Vagina (tissue), 2 donors: Measurements from ENCODE around the gene ATP5F1D. TPM values are rescaled to one million over a fixed set of nuclear protein-coding genes. Genes with fewer than 3 reads are reported as not detected.
A peak's percentile ranks its signal among the peaks of the same experiment; 100 is the strongest.
"Not testable (repeated sequence)": the region's sequence is repeated elsewhere in the genome, so short reads cannot be mapped to it uniquely, and the experiment has no call there.

Experiments
- DNase-seq, 2 donors: peaks; one replicate each; pipeline ENCODE4 v3.0.0-alpha.2; 2017; ENCODE audit errors: extremely low spot score in 2 of 2
- H3K27ac ChIP-seq: fragments of 200-600 bp; sonication (generic); one replicate; pipeline ENCODE4 v1.5.1; 2019
- H3K27me3 ChIP-seq: fragments of 200-600 bp; sonication (generic); one replicate; pipeline ENCODE4 v1.5.1; 2019
- H3K36me3 ChIP-seq, 2 donors: fragments of 200-600 bp; sonication (generic); one replicate each; pipeline ENCODE4 v1.5.1; 2017 to 2019
- H3K4me1 ChIP-seq: fragments of 200-600 bp; sonication (generic); one replicate; pipeline ENCODE4 v1.5.1; 2019
- H3K4me3 ChIP-seq, 2 donors: fragments of 200-600 bp; sonication (generic); 1 replicate in 1 of 2; 2 replicates in 1 of 2; pipeline ENCODE4 v1.5.1; 2016 to 2019
- H3K9me3 ChIP-seq: fragments of 200-600 bp; sonication (generic); one replicate; pipeline ENCODE4 v1.5.1; 2019
- CTCF ChIP-seq, 3 experiments: fragments of 450-650 bp in 2 of 3; fragments of 200-600 bp in 1 of 3; sonication (generic) in 1 of 3; IDR thresholded peaks; one replicate each; pipeline ENCODE4 v1.5.1; 2017 to 2019; ENCODE audit warnings: antibody characterized with exemption in 3 of 3, mild to moderate bottlenecking in 2 of 3, moderate library complexity in 2 of 3
- POLR2A ChIP-seq, 2 donors: fragments of 450-650 bp; IDR thresholded peaks; one replicate each; pipeline ENCODE4 v1.6.1; 2017; ENCODE audit warnings: antibody characterized with exemption in 2 of 2, mild to moderate bottlenecking in 2 of 2, moderate library complexity in 2 of 2
- POLR2AphosphoS5 ChIP-seq, 2 donors: sonication (generic); formaldehyde crosslinking; IDR thresholded peaks; one replicate each; pipeline ENCODE4 v1.9.0; 2017; ENCODE audit warnings: antibody characterized with exemption in 2 of 2, mild to moderate bottlenecking in 2 of 2, low read depth in 1 of 2; ENCODE audit not compliant: insufficient read depth in 1 of 2
- intact Hi-C: fragments of 100-400 bp; cut with DNase I; formaldehyde crosslinking; loops from one replicate; pipeline ENCODE4 v1.15.1; 2023
- total RNA-seq: library from RNA; depleted of rRNA; stranded (reverse); fragments of >200 nt; gene quantifications from one replicate; pipeline ENCODE4 v1.2.3, GENCODE V29; 2016

The ATP5F1D gene
- total RNA-seq, 1 donor from 2014 or later, result 154 TPM

- intact Hi-C loops, result no loop called here
- H3K4me1 ChIP-seq, result peaks cover 60% of the 10 kb centered on the region
- TF ChIP-seq POLR2A (IDR thresholded peaks at IDR 0.05) (no peak), CTCF (IDR thresholded peaks at IDR 0.05) (no peak), POLR2AphosphoS5 (IDR thresholded peaks at IDR 0.05; ENCODE audit: insufficient read depth in 1 of 2, low read depth in 1 of 2) (no peak)
- no peaks in the 10 kb centered on the region for H3K27me3 ChIP-seq
- DNase-seq, result no peak
- peak overlapping the region; percentile 72 to 74 for H3K4me3 ChIP-seq
- peak overlapping the region; percentile 79 for H3K27ac ChIP-seq
- H3K36me3 ChIP-seq, result no peaks in the 10 kb centered on the region
- H3K9me3 ChIP-seq, result no peaks in the 10 kb centered on the region
Observed at GRCh38 chr19:1206864-1207450, 34.6 kb upstream of the ATP5F1D start.

- H3K4me3 ChIP-seq, result peak overlapping the region in 1 of 2 donors; percentile 6
- DNase-seq, H3K9me3 ChIP-seq, H3K27me3 ChIP-seq, intact Hi-C loops, H3K36me3 ChIP-seq: not testable (repeated sequence)
- peak overlapping the region; percentile 23 for H3K27ac ChIP-seq
- peaks cover 77% of the 10 kb centered on the region for H3K4me1 ChIP-seq
Observed at GRCh38 chr19:1208830-1209229, 32.7 kb upstream of the ATP5F1D start.

GRCh38 chr19:1210227-1210538, 31.4 kb upstream of the ATP5F1D start:
- Histone ChIP-seq H3K4me1 (peaks cover 85% of the 10 kb centered on the region), H3K4me3 (no peak overlapping the region), H3K27me3 (no peaks in the 10 kb centered on the region), H3K36me3 (no peaks in the 10 kb centered on the region), H3K27ac (peak overlapping the region; percentile 66), H3K9me3 (no peaks in the 10 kb centered on the region)
- intact Hi-C loops, result no loop called here
- TF ChIP-seq POLR2A (IDR thresholded peaks at IDR 0.05) (no peak), POLR2AphosphoS5 (IDR thresholded peaks at IDR 0.05; ENCODE audit: insufficient read depth in 1 of 2, low read depth in 1 of 2) (no peak), CTCF (IDR thresholded peaks at IDR 0.05) (no peak)
- DNase-seq, result no peak

GRCh38 chr19:1211494-1212234, 29.9 kb upstream of the ATP5F1D start:
- H3K9me3 ChIP-seq, result no peaks in the 10 kb centered on the region
- no peak for DNase-seq
- no peak overlapping the region for H3K4me3 ChIP-seq
- intact Hi-C loops, result no loop called here
- peaks cover 95% of the 10 kb centered on the region for H3K4me1 ChIP-seq
- peak in 1 of 2 donors; percentile 28 for TF ChIP-seq POLR2AphosphoS5 (IDR thresholded peaks at IDR 0.05; ENCODE audit: insufficient read depth in 1 of 2, low read depth in 1 of 2)
- no peak for TF ChIP-seq CTCF (IDR thresholded peaks at IDR 0.05)
- H3K27me3 ChIP-seq, result no peaks in the 10 kb centered on the region
- peak overlapping the region; percentile 42 for H3K27ac ChIP-seq
- H3K36me3 ChIP-seq, result no peaks in the 10 kb centered on the region

- peaks cover 92% of the 10 kb centered on the region for H3K4me1 ChIP-seq
- TF ChIP-seq POLR2AphosphoS5 (IDR thresholded peaks at IDR 0.05; ENCODE audit: insufficient read depth in 1 of 2, low read depth in 1 of 2) (peak; percentile 72 to 89), POLR2A (IDR thresholded peaks at IDR 0.05) (peak in 1 of 2 donors; percentile 7), CTCF (IDR thresholded peaks at IDR 0.05) (no peak)
- no peaks in the 10 kb centered on the region for H3K9me3 ChIP-seq
- intact Hi-C loops, result no loop called here
- H3K27ac ChIP-seq, result peak overlapping the region; percentile 85
- H3K27me3 ChIP-seq, result no peaks in the 10 kb centered on the region
- DNase-seq, result no peak
- H3K36me3 ChIP-seq, result no peaks in the 10 kb centered on the region
- peak overlapping the region; percentile 16 to 20 for H3K4me3 ChIP-seq
Observed at GRCh38 chr19:1213391-1214286, 27.9 kb upstream of the ATP5F1D start.
